GM12878 (cell line): ENCODE results near the gene CDKL2. TPM values are rescaled to one million over a fixed set of nuclear protein-coding genes. Genes with fewer than 3 reads are reported as not detected.
A peak's percentile ranks its signal among the peaks of the same experiment; 100 is the strongest.
"Not testable (repeated sequence)": the region's sequence is repeated elsewhere in the genome, so short reads cannot be mapped to it uniquely, and the experiment has no call there.

ENCODE experiments used
- ATAC-seq: fragments of 200-7000 bp; cut with Tn5 transposase; 3 replicates; pipeline ENCODE4 v1.9.1; 2020; ENCODE audit warnings: mild to moderate bottlenecking, moderate library complexity
- BruUV-seq: library from RNA; stranded (reverse); fragments of 400-500 nt; replicated peaks from 2 replicates; lab custom pipeline; 2021; lab: Mats Ljungman, UMichigan
- CTCF ChIA-PET: fragments of 300-600 bp; sonication (Branson Sonifier 250); formaldehyde crosslinking; extraction: SDS; loops from one replicate; lab custom pipeline; 2021; ENCODE audit warnings: inconsistent platforms; lab: Yijun Ruan, JAX
- POLR2A ChIA-PET: fragments of 350-600 bp; formaldehyde crosslinking; extraction: SDS; loops from one replicate; lab custom pipeline; 2021; ENCODE audit warnings: inconsistent platforms; lab: Charles Lee
- RAD21 ChIA-PET: fragments of 300-600 bp; sonication (Branson Sonifier 250); formaldehyde crosslinking; loops from one replicate; lab custom pipeline; 2023; ENCODE audit warnings: antibody characterized with exemption; ENCODE audit not compliant: unreplicated experiment; lab: Charles Lee
- SMC1A ChIA-PET: fragments of 300-600 bp; sonication (Branson Sonifier 250); formaldehyde crosslinking; loops from one replicate; lab custom pipeline; 2023; ENCODE audit not compliant: unreplicated experiment, uncharacterized antibody; lab: Charles Lee
- DNase-seq: peaks from one replicate; pipeline ENCODE4 v3.0.0-alpha.2; 2011; ENCODE audit warnings: low read depth, low spot score
- FAIRE-seq: peaks from 3 replicates; lab custom pipeline; 2011; peaks lifted over from hg19 to GRCh38; lab: Jason Lieb, UNC
- H2AFZ ChIP-seq: 2 replicates; pipeline ENCODE4 v1.6.0; 2011; ENCODE audit warnings: low read depth, low read length, control low read depth; ENCODE audit not compliant: control insufficient read depth
- H3K27ac ChIP-seq: 2 replicates; pipeline ENCODE4 v1.5.1; 2011; ENCODE audit warnings: control low read depth; ENCODE audit not compliant: control insufficient read depth, insufficient read depth
- H3K27me3 ChIP-seq, 2 experiments: replicated peaks in 1 of 2; 2 replicates each; pipeline versions ENCODE4 v1.6.0 to v1.6.1; 2011; ENCODE audit warnings: low read length in 1 of 2; ENCODE audit not compliant: control insufficient read depth in 2 of 2, insufficient read depth in 2 of 2
- H3K36me3 ChIP-seq, 2 experiments: 2 replicates each; pipeline ENCODE4 v1.5.1; 2011; ENCODE audit warnings: low read length in 1 of 2; ENCODE audit not compliant: control insufficient read depth in 2 of 2, insufficient read depth in 2 of 2
- H3K4me1 ChIP-seq: 2 replicates; pipeline ENCODE4 v1.6.1; 2011; ENCODE audit warnings: mild to moderate bottlenecking, low read length, moderate library complexity, mixed read lengths; ENCODE audit not compliant: control insufficient read depth, insufficient read depth
- H3K4me2 ChIP-seq: 2 replicates; pipeline ENCODE4 v1.6.0; 2011; ENCODE audit warnings: control low read depth; ENCODE audit not compliant: control insufficient read depth, insufficient read depth
- H3K4me3 ChIP-seq: fragments of 200-600 bp; sonication (generic); 2 replicates; pipeline ENCODE4 v1.5.1; 2016
- H3K79me2 ChIP-seq: 2 replicates; pipeline ENCODE4 v1.6.0; 2011; ENCODE audit warnings: low read length; ENCODE audit not compliant: control insufficient read depth, insufficient read depth
- H3K9ac ChIP-seq: 2 replicates; pipeline ENCODE4 v1.8.0; 2011; ENCODE audit warnings: low read length, control low read depth, mixed read lengths; ENCODE audit not compliant: control insufficient read depth, insufficient read depth
- H3K9me3 ChIP-seq: replicated peaks from 3 replicates; pipeline ENCODE4 v1.5.1; 2011; ENCODE audit warnings: mild to moderate bottlenecking, low read length; ENCODE audit not compliant: control insufficient read depth, insufficient read depth
- H4K20me1 ChIP-seq: 2 replicates; pipeline ENCODE4 v1.6.0; 2011; ENCODE audit not compliant: control insufficient read depth, insufficient read depth
- BCL3 ChIP-seq: IDR thresholded peaks from 2 replicates; pipeline ENCODE4 v1.6.1; 2011; ENCODE audit warnings: borderline replicate concordance, low read depth, mild to moderate bottlenecking, moderate library complexity, low read length; ENCODE audit not compliant: insufficient read depth, poor library complexity, severe bottlenecking
- DPF2 ChIP-seq: fragments of 450-650 bp; IDR thresholded peaks from 2 replicates; pipeline ENCODE4 v1.6.1; 2017; ENCODE audit warnings: mild to moderate bottlenecking
- RAD21 ChIP-seq: IDR thresholded peaks from 2 replicates; pipeline ENCODE4 v1.6.1; 2011; ENCODE audit warnings: mild to moderate bottlenecking, low read depth, low read length, moderate library complexity; ENCODE audit not compliant: insufficient read depth
- RB1 ChIP-seq: fragments of 450-650 bp; formaldehyde crosslinking; IDR thresholded peaks from 2 replicates; pipeline ENCODE4 v1.6.1; 2017; ENCODE audit warnings: mild to moderate bottlenecking, borderline replicate concordance
- WGBS: methylation state at CpG from one replicate; pipeline ENCODE4 v1.1.6; 2016; ENCODE audit warnings: low lambda C conversion rate; ENCODE audit not compliant: insufficient replicate concordance, insufficient coverage; ENCODE audit errors: missing lambda C conversion rate; 5-methylcytosine and 5-hydroxymethylcytosine counted together
- in situ Hi-C: fragments of 300-500 bp; cut with MboI; formaldehyde crosslinking; loops from 9 replicates; pipeline ENCODE4 v1.14.3; 2018; ENCODE audit warnings: mixed read lengths
- intact Hi-C: fragments of 100-400 bp; cut with micrococcal nuclease; formaldehyde crosslinking; loops from one replicate; pipeline ENCODE4 v1.14.2; 2022; ENCODE audit not compliant: unreplicated experiment
- polyA plus RNA-seq, 11 experiments: library from polyadenylated mRNA; depleted of rRNA in 4 of 11; unstranded in 6 of 11; stranded (reverse) in 5 of 11; fragments of >200 nt; fragmentation: Nextera tagmentation in 4 of 11; fragmentation: Illumina TruSeq in 1 of 11; extraction: Ambion mirVana in 4 of 11; extraction: Trizol in 1 of 11; gene quantifications; 1 replicate in 1 of 11; 2 replicates in 10 of 11; pipeline versions ENCODE4 v1.2.1 to v1.2.3, GENCODE V29; 2011 to 2016; ENCODE audit warnings: inconsistent platforms in 2 of 11, missing spikeins in 2 of 11, low read depth in 1 of 11
- total RNA-seq, 4 experiments: library from RNA; depleted of rRNA in 3 of 4; stranded (reverse); fragments of >200 nt in 3 of 4; fragmentation: Illumina TruSeq in 1 of 4; extraction: Trizol in 1 of 4; gene quantifications; 2 replicates each; pipeline versions ENCODE4 v1.2.1 to v1.2.3, GENCODE V29; 2013 to 2021
- TF ChIP-seq, protein P1 (sequence below): fragments of 150-350 bp; IDR thresholded peaks from 2 replicates; pipeline ENCODE4 v1.6.1; 2014; ENCODE audit warnings: mild to moderate bottlenecking, low read depth, low read length

The CDKL2 gene
- total and polyA plus RNA-seq, 10 of the 15 experiments (the other 5 are each of a cell fraction or from before 2014, with no cell fraction given), result 0.05 to 0.24 (median 0.06) TPM; not detected in 7

DNA sequence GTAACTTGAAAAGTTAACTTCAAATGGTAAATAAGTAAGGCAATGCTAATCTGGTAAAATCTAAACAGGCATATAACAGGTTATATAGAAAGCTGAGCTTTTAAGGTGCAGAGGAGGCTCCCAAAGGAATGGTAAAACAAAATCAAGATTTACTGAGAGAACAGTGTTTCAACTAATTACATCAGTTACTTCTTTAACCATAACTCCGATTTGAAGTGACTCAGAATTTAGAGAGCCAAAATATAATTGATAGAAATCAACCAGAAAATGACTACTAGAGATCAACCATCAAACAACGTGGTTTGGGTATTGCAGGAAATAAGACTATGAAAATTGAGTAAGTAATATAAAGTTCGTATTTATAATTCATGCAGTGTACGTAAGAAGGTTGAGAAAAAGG, 36.0 kb upstream of the CDKL2 start:
- ChIA-PET POLR2A (interaction anchor here (0.6 kb wide), 1 partner anchor 61 kb away, joined by 3 read pairs; no protein-coding TSS in a partner anchor), CTCF (interaction anchor here (2.4 to 7.0 kb wide), 3 partner anchors 12 to 58 kb away, joined by 12 to 35 read pairs (median 28); partner anchors contain the start of gene USO1), RAD21 (no interaction called here), SMC1A (interaction anchor here (0.8 kb wide), 1 partner anchor 29 kb away, joined by 3 read pairs; no protein-coding TSS in a partner anchor)
- no peak overlapping the region for H2AFZ ChIP-seq
- FAIRE-seq (no peak), DNase-seq (no peak), ATAC-seq (no peak)
- no peak for TF ChIP-seq RB1
- no peak for TF ChIP-seq RAD21
- TF ChIP-seq BCL3, result no peak
- TF ChIP-seq, protein P1, sequence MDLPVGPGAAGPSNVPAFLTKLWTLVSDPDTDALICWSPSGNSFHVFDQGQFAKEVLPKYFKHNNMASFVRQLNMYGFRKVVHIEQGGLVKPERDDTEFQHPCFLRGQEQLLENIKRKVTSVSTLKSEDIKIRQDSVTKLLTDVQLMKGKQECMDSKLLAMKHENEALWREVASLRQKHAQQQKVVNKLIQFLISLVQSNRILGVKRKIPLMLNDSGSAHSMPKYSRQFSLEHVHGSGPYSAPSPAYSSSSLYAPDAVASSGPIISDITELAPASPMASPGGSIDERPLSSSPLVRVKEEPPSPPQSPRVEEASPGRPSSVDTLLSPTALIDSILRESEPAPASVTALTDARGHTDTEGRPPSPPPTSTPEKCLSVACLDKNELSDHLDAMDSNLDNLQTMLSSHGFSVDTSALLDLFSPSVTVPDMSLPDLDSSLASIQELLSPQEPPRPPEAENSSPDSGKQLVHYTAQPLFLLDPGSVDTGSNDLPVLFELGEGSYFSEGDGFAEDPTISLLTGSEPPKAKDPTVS, result no peak
- no peak for TF ChIP-seq DPF2
- no TSS peak for BruUV-seq
- H3K27ac ChIP-seq, result no peak overlapping the region
- WGBS, result 76% methylated on average over 4 of the region's 4 CpGs
- H3K4me2 ChIP-seq, result peak overlapping the region; percentile 52
- no peaks in the 10 kb centered on the region for H3K27me3 ChIP-seq
- H3K9me3 ChIP-seq, result no peaks in the 10 kb centered on the region
- in situ Hi-C loops (no loop called here), intact Hi-C loops (no loop called here)
- no peaks in the 10 kb centered on the region; the same call in 1 of the 2 replicates for H3K4me1 ChIP-seq
- peaks cover 93% of the 10 kb centered on the region for H3K79me2 ChIP-seq
- H3K9ac ChIP-seq, result no peak overlapping the region
- peaks cover 7% of the 10 kb centered on the region for H4K20me1 ChIP-seq
- H3K36me3 ChIP-seq, result peaks cover 0 to 3% of the 10 kb centered on the region in 2 experiments; a peak in 2 of 4 replicates
- peak overlapping the region; percentile 15; the same call in 1 of the 2 replicates for H3K4me3 ChIP-seq

- FAIRE-seq, H2AFZ ChIP-seq, H4K20me1 ChIP-seq, BruUV-seq, intact Hi-C loops, H3K9ac ChIP-seq, in situ Hi-C loops, ATAC-seq, DNase-seq, H3K4me2 ChIP-seq, H3K4me1 ChIP-seq, H3K4me3 ChIP-seq, H3K27ac ChIP-seq, H3K9me3 ChIP-seq, H3K27me3 ChIP-seq: not testable (repeated sequence)
- Histone ChIP-seq H3K36me3 (peaks cover 0 to 11% of the 10 kb centered on the region in 2 experiments; a peak in 3 of 4 replicates), H3K79me2 (peaks cover 90% of the 10 kb centered on the region)
- CTCF ChIA-PET, result interaction anchor here (1.2 to 2.4 kb wide), 3 partner anchors 10 to 59 kb away, joined by 3 to 12 read pairs (median 4); partner anchors contain the start of gene USO1
- WGBS, result 98% methylated on average over 3 of the region's 3 CpGs
- SMC1A ChIA-PET, result interaction anchor here (0.7 to 2.0 kb wide), 5 partner anchors 9 to 284 kb away, joined by 3 to 4 read pairs (median 3); partner anchors contain the start of genes G3BP2 and USO1
- POLR2A ChIA-PET, result interaction anchor here (1.4 kb wide), 1 partner anchor 61 kb away, joined by 4 read pairs; no protein-coding TSS in a partner anchor
- RAD21 ChIA-PET, result interaction anchor here (1.4 kb wide), 1 partner anchor 63 kb away, joined by 5 read pairs; no protein-coding TSS in a partner anchor
Measured at GRCh38 chr4:75664604-75665003, 34.3 kb upstream of the CDKL2 start.
